GM12878 (cell line): ENCODE results near the gene GAB1. TPM values are rescaled to one million over a fixed set of nuclear protein-coding genes. Genes with fewer than 3 reads are reported as not detected.

ENCODE experiments used
- NFIC ChIP-seq: IDR thresholded peaks from 2 replicates; pipeline ENCODE4 v1.6.1; 2012; ENCODE audit warnings: low read depth, mild to moderate bottlenecking, inconsistent platforms, low read length, moderate library complexity
- NRF1 ChIP-seq: conservative IDR thresholded peaks from 2 replicates; pipeline ENCODE4 v1.6.1; 2011; ENCODE audit warnings: mild to moderate bottlenecking, low read depth, low read length, improper control_type of control experiment
- ZNF622 ChIP-seq: fragments of 450-650 bp; IDR thresholded peaks from 2 replicates; pipeline ENCODE4 v1.6.1; 2017; ENCODE audit warnings: mild to moderate bottlenecking, inconsistent platforms
- polyA plus RNA-seq, 11 experiments: library from polyadenylated mRNA; depleted of rRNA in 4 of 11; unstranded in 6 of 11; stranded (reverse) in 5 of 11; fragments of >200 nt; fragmentation: Nextera tagmentation in 4 of 11; fragmentation: Illumina TruSeq in 1 of 11; extraction: Ambion mirVana in 4 of 11; extraction: Trizol in 1 of 11; gene quantifications; 1 replicate in 1 of 11; 2 replicates in 10 of 11; pipeline versions ENCODE4 v1.2.1 to v1.2.3, GENCODE V29; 2011 to 2016; ENCODE audit warnings: inconsistent platforms in 2 of 11, missing spikeins in 2 of 11, low read depth in 1 of 11
- total RNA-seq, 4 experiments: library from RNA; depleted of rRNA in 3 of 4; stranded (reverse); fragments of >200 nt in 3 of 4; fragmentation: Illumina TruSeq in 1 of 4; extraction: Trizol in 1 of 4; gene quantifications; 2 replicates each; pipeline versions ENCODE4 v1.2.1 to v1.2.3, GENCODE V29; 2013 to 2021
- TF ChIP-seq, protein P1 (sequence below): fragments of 450-650 bp; IDR thresholded peaks from 2 replicates; pipeline ENCODE4 v1.6.1; 2017; ENCODE audit warnings: mild to moderate bottlenecking, moderate library complexity
- TF ChIP-seq, protein P2 (sequence below): IDR thresholded peaks from 2 replicates; pipeline ENCODE4 v1.6.1; 2012; ENCODE audit warnings: mild to moderate bottlenecking, low read depth, low read length

Gene GAB1
- total and polyA plus RNA-seq, 10 of the 15 experiments (the other 5 are each of a cell fraction or from before 2014, with no cell fraction given), result 0.37 to 5.3 (median 3.2) TPM

DNA sequence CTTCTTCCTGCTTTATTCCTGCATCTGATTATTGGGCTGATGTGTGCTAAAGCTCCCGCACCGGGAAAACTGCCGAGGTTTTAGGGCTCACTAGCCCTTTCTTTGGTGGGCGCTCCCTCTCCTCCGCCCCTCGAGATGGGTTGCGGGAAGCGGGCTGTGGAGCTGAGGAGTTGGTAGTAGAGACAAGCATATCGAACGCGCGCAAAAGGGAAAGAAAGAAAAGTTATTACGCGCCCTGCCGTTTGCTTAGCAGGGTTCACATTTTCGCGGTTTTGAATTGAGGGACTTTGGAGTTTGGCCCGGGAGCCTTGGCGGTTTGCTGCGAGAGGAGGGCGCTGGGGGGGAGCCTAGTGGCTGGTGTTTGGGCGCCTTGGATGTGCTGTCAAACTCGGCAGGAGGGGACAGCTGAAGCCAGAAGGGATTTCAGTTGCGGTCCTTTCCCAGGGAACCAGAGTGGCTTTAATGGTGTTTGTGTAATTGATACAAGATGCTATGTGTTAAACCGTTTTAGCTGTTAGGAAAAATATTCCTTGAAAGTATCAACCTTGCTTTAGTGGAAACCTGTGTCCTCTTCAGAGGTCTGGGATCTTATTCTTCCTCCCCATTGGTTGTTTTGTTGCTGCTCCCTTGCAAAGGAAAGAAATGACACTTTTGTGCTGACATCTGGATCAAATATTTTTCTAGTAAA is 1.1 kb downstream of the GAB1 start (continued):
- TF ChIP-seq, protein P1, sequence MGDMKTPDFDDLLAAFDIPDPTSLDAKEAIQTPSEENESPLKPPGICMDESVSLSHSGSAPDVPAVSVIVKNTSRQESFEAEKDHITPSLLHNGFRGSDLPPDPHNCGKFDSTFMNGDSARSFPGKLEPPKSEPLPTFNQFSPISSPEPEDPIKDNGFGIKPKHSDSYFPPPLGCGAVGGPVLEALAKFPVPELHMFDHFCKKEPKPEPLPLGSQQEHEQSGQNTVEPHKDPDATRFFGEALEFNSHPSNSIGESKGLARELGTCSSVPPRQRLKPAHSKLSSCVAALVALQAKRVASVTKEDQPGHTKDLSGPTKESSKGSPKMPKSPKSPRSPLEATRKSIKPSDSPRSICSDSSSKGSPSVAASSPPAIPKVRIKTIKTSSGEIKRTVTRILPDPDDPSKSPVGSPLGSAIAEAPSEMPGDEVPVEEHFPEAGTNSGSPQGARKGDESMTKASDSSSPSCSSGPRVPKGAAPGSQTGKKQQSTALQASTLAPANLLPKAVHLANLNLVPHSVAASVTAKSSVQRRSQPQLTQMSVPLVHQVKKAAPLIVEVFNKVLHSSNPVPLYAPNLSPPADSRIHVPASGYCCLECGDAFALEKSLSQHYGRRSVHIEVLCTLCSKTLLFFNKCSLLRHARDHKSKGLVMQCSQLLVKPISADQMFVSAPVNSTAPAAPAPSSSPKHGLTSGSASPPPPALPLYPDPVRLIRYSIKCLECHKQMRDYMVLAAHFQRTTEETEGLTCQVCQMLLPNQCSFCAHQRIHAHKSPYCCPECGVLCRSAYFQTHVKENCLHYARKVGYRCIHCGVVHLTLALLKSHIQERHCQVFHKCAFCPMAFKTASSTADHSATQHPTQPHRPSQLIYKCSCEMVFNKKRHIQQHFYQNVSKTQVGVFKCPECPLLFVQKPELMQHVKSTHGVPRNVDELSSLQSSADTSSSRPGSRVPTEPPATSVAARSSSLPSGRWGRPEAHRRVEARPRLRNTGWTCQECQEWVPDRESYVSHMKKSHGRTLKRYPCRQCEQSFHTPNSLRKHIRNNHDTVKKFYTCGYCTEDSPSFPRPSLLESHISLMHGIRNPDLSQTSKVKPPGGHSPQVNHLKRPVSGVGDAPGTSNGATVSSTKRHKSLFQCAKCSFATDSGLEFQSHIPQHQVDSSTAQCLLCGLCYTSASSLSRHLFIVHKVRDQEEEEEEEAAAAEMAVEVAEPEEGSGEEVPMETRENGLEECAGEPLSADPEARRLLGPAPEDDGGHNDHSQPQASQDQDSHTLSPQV, result no peak
- TF ChIP-seq ZNF622 (no peak), NFIC (no peak), NRF1 (no peak)
- TF ChIP-seq, protein P2, sequence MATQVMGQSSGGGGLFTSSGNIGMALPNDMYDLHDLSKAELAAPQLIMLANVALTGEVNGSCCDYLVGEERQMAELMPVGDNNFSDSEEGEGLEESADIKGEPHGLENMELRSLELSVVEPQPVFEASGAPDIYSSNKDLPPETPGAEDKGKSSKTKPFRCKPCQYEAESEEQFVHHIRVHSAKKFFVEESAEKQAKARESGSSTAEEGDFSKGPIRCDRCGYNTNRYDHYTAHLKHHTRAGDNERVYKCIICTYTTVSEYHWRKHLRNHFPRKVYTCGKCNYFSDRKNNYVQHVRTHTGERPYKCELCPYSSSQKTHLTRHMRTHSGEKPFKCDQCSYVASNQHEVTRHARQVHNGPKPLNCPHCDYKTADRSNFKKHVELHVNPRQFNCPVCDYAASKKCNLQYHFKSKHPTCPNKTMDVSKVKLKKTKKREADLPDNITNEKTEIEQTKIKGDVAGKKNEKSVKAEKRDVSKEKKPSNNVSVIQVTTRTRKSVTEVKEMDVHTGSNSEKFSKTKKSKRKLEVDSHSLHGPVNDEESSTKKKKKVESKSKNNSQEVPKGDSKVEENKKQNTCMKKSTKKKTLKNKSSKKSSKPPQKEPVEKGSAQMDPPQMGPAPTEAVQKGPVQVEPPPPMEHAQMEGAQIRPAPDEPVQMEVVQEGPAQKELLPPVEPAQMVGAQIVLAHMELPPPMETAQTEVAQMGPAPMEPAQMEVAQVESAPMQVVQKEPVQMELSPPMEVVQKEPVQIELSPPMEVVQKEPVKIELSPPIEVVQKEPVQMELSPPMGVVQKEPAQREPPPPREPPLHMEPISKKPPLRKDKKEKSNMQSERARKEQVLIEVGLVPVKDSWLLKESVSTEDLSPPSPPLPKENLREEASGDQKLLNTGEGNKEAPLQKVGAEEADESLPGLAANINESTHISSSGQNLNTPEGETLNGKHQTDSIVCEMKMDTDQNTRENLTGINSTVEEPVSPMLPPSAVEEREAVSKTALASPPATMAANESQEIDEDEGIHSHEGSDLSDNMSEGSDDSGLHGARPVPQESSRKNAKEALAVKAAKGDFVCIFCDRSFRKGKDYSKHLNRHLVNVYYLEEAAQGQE, result no peak
